ENCODE measurements around the gene UBE2J2.
"Not testable (repeated sequence)": the region's sequence is repeated elsewhere in the genome, so short reads cannot be mapped to it uniquely, and the experiment has no call there.

Gene UBE2J2

GRCh38 chr1:1273512-1274298, at the start of gene UBE2J2:
TSS of gene UBE2J2 (minus strand) at chr1:1273854. CDS start at chr1:1267992, 5,862 bp downstream.
- peak; percentile 91 for DNase-seq (ENCODE audit: low spot score)

- no peak for DNase-seq (ENCODE audit: low spot score)
These were observed 49.3 kb upstream of the UBE2J2 start for GRCh38 chr1:1322952-1323351.

GRCh38 chr1:1322418-1322817, 48.8 kb upstream of the UBE2J2 start:
- DNase-seq (ENCODE audit: low spot score): no peak

GRCh38 chr1:1321477-1321876, 47.8 kb upstream of the UBE2J2 start:
- DNase-seq (ENCODE audit: low spot score): no peak

- no peak for DNase-seq (ENCODE audit: low spot score)
These were observed 47.2 kb upstream of the UBE2J2 start for GRCh38 chr1:1320666-1321448.

GRCh38 chr1:1319646-1319941, 45.9 kb upstream of the UBE2J2 start:
- DNase-seq (ENCODE audit: low spot score): no peak

GRCh38 chr1:1318777-1319645, 45.4 kb upstream of the UBE2J2 start:
- DNase-seq (ENCODE audit: low spot score): no peak

- no peak for DNase-seq (ENCODE audit: low spot score)
These were observed 44.5 kb upstream of the UBE2J2 start for GRCh38 chr1:1318131-1318652.

GRCh38 chr1:1317420-1317819, 43.8 kb upstream of the UBE2J2 start:
- DNase-seq (ENCODE audit: low spot score): no peak

GRCh38 chr1:1316199-1316598, 42.5 kb upstream of the UBE2J2 start:
- DNase-seq (ENCODE audit: low spot score): not testable (repeated sequence)

- DNase-seq (ENCODE audit: low spot score): no peak
These were observed 41.8 kb upstream of the UBE2J2 start for GRCh38 chr1:1315435-1315954.

- no peak for DNase-seq (ENCODE audit: low spot score)
These were observed 41.2 kb upstream of the UBE2J2 start for GRCh38 chr1:1314678-1315335.

GRCh38 chr1:1314237-1314586, 40.6 kb upstream of the UBE2J2 start:
- DNase-seq (ENCODE audit: low spot score): no peak

- DNase-seq (ENCODE audit: low spot score): no peak
These were observed 40.0 kb upstream of the UBE2J2 start for GRCh38 chr1:1313500-1314236.

GRCh38 chr1:1312450-1313314, 39.0 kb upstream of the UBE2J2 start:
- no peak for DNase-seq (ENCODE audit: low spot score)

GRCh38 chr1:1311107-1312104, 37.8 kb upstream of the UBE2J2 start:
- no peak for DNase-seq (ENCODE audit: low spot score)

GRCh38 chr1:1310476-1311053, 36.9 kb upstream of the UBE2J2 start:
- DNase-seq (ENCODE audit: low spot score): no peak

GRCh38 chr1:1310109-1310385, 36.4 kb upstream of the UBE2J2 start:
- no peak for DNase-seq (ENCODE audit: low spot score)

All from NAMALWA (cell line).